GM19467 (cell line): ENCODE measurements around the gene S100P.

Source experiments
- ATAC-seq: cut with Tn5 transposase; IDR thresholded peaks from one replicate; pipeline ENCODE4 v1.9.1; 2021; ENCODE audit warnings: mild to moderate bottlenecking, moderate library complexity; ENCODE audit not compliant: unreplicated experiment

The S100P gene

GRCh38 chr4:6695660-6696610 lies 2.3 kb downstream of the S100P start:
- ATAC-seq: no peak

GRCh38 chr4:6696611-6697010 lies 2.9 kb downstream of the S100P start:
- no peak for ATAC-seq

- no peak for ATAC-seq
These were observed 3.5 kb downstream of the S100P start for GRCh38 chr4:6697131-6697530.

GRCh38 chr4:6699388-6699787 lies 5.7 kb downstream of the S100P start:
- ATAC-seq: no peak

GRCh38 chr4:6699903-6700302 lies 6.2 kb downstream of the S100P start:
- ATAC-seq: no peak

GRCh38 chr4:6701371-6701770 lies 7.7 kb downstream of the S100P start:
- ATAC-seq: no peak

- no peak for ATAC-seq
These were observed 9.1 kb downstream of the S100P start for GRCh38 chr4:6702761-6703160.

- ATAC-seq: no peak
These were observed 10.1 kb downstream of the S100P start for GRCh38 chr4:6703786-6704185.

- ATAC-seq: no peak
These were observed 12.0 kb downstream of the S100P start for GRCh38 chr4:6705646-6706045.

GRCh38 chr4:6706173-6706572 lies 12.5 kb downstream of the S100P start:
- no peak for ATAC-seq

- ATAC-seq: peak; percentile 53
These were observed 15.8 kb downstream of the S100P start, which contains the start of gene MRFAP1L1 for GRCh38 chr4:6709230-6710114. Gene MRFAP1L1, minus strand, starts transcription at chr4:6709865. Its CDS starts 236 bp downstream, at chr4:6709629.

GRCh38 chr4:6710282-6710681 lies 16.6 kb downstream of the S100P start:
- no peak for ATAC-seq

GRCh38 chr4:6710996-6711395 lies 17.3 kb downstream of the S100P start:
- ATAC-seq: no peak

- no peak for ATAC-seq
These were observed 21.3 kb downstream of the S100P start for GRCh38 chr4:6714954-6715353.

GRCh38 chr4:6715704-6716017 lies 22.0 kb downstream of the S100P start:
- no peak for ATAC-seq

GRCh38 chr4:6716018-6716911 lies 22.6 kb downstream of the S100P start, which contains the start of gene BLOC1S4:
Gene BLOC1S4, plus strand, starts transcription at chr4:6716174. Its CDS starts 36 bp downstream, at chr4:6716210.
- peak; percentile 80 for ATAC-seq

GRCh38 chr4:6716958-6717655 lies 23.4 kb downstream of the S100P start:
- ATAC-seq: no peak

GRCh38 chr4:6718932-6719610 lies 25.4 kb downstream of the S100P start:
- ATAC-seq: no peak

GRCh38 chr4:6719611-6720179 lies 26.0 kb downstream of the S100P start:
- ATAC-seq: no peak
